ENCODE data around the gene IL11RA. TPM values are rescaled to one million over a fixed set of nuclear protein-coding genes. Genes with fewer than 3 reads are reported as not detected.

IL11RA gene
- total and polyA plus RNA-seq, 8 donors, result 13.8 to 121 (median 98.1) TPM

DNA sequence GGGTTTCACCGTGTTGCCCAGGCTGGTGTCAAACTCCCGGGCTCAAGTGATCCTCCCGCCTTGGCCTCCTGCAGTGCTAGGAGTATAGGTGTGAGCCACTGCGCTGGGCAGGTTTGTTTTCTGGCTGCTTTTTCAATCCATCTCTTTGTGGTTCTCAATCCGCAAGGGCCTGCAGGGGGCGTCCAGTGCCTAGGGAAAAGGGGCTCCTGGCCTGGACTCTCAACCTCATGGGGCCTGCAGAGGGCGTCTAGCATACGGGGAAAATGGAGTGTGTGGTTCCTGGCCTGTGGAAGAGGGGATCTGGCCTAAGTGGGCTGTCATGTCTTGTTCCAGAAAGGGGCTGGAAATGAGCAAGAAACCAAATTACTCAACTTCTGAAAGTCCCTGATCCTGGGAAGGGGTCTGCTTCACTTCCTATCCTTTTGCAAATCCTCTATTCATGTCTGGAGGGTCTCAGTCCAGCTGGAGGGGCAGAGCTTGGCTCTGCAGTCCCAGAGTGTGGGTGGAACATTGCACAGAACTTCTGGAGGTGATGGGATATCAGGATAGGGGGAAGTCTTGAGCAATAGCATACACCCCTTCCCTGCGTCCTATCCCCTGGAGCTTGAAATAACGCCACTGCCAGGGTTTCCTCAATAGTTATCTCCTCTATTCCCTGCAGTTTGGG lies 23.2 kb downstream of the IL11RA start:
- peak; percentile 86 for ATAC-seq

DNA sequence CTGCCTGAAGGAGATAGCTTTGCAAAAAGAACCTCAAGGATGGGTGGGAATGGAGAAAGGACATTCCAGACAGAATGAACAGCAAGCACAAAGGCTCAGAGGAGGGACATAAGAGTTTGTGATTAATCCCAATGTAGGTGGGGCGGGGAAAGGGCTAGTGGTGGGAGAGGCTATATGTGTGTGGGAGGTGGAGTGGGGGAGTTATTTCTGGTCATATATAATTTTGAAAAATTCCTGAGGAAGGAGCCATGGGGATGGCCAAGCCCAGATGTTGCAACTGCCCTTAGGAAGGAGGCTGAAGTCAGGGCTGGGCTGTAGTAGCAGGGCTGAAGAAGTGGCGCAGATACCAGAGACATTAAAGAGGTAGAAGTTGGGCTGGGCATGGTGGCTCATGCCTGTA lies 23.9 kb downstream of the IL11RA start:
- Histone ChIP-seq H3K4me3 (no peak overlapping the region), H3K9me3 (no peaks in the 10 kb centered on the region), H3K27me3 (no peaks in the 10 kb centered on the region), H3K4me1 (no peaks in the 10 kb centered on the region), H3K36me3 (no peaks in the 10 kb centered on the region), H3K27ac (no peak overlapping the region)
- intact Hi-C loops (cut with DNase I), result no loop called here
- ATAC-seq (peak; percentile 36), DNase-seq (no peak)
- TF ChIP-seq, protein P1, sequence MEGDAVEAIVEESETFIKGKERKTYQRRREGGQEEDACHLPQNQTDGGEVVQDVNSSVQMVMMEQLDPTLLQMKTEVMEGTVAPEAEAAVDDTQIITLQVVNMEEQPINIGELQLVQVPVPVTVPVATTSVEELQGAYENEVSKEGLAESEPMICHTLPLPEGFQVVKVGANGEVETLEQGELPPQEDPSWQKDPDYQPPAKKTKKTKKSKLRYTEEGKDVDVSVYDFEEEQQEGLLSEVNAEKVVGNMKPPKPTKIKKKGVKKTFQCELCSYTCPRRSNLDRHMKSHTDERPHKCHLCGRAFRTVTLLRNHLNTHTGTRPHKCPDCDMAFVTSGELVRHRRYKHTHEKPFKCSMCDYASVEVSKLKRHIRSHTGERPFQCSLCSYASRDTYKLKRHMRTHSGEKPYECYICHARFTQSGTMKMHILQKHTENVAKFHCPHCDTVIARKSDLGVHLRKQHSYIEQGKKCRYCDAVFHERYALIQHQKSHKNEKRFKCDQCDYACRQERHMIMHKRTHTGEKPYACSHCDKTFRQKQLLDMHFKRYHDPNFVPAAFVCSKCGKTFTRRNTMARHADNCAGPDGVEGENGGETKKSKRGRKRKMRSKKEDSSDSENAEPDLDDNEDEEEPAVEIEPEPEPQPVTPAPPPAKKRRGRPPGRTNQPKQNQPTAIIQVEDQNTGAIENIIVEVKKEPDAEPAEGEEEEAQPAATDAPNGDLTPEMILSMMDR (IDR thresholded peaks at IDR 0.05), result no peak

More for the DNA sequence above, 23.2 kb downstream of the IL11RA start:
- Histone ChIP-seq H3K27me3 (no peaks in the 10 kb centered on the region), H3K4me1 (no peaks in the 10 kb centered on the region), H3K4me3 (no peak overlapping the region), H3K27ac (no peak overlapping the region), H3K9me3 (no peaks in the 10 kb centered on the region), H3K36me3 (no peaks in the 10 kb centered on the region)
- DNase-seq, result peak in 2 of 4 donors; percentile 61 to 62
- TF ChIP-seq, protein P1 (IDR thresholded peaks at IDR 0.05), result peak; percentile 27 to 44
- intact Hi-C loops (cut with DNase I), result no loop called here

DNA sequence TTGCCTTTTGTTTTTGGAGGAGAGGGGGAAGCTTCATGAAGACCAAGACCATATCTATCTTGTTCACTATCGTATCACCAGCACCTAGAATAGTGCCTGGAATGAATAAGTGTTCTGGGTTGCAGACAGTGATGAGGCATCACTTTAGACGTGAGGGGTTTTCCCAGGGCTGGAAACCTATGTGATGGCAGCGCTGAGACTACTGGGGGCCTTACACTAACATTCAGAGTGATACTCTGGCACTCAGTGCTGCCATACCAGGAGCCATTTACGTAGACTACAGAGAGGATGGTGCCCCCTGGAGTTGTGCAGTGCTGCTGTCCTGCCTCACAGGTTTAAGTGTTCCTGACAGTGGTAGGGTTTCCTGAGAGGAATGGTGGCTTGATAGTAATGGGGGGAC lies 32.2 kb downstream of the IL11RA start:
- intact Hi-C loops (cut with DNase I), result no loop called here
- H3K9me3 ChIP-seq, result no peaks in the 10 kb centered on the region
- TF ChIP-seq, protein P1 (IDR thresholded peaks at IDR 0.05), result no peak
- peaks cover 0 to 4% of the 10 kb centered on the region in 2 donors for H3K36me3 ChIP-seq
- H3K4me3 ChIP-seq, result no peak overlapping the region
- H3K27me3 ChIP-seq, result no peaks in the 10 kb centered on the region
- ATAC-seq, result no peak
- H3K4me1 ChIP-seq, result peaks cover 0 to 8% of the 10 kb centered on the region in 2 donors
- H3K27ac ChIP-seq, result no peak overlapping the region
- DNase-seq, result no peak

DNA sequence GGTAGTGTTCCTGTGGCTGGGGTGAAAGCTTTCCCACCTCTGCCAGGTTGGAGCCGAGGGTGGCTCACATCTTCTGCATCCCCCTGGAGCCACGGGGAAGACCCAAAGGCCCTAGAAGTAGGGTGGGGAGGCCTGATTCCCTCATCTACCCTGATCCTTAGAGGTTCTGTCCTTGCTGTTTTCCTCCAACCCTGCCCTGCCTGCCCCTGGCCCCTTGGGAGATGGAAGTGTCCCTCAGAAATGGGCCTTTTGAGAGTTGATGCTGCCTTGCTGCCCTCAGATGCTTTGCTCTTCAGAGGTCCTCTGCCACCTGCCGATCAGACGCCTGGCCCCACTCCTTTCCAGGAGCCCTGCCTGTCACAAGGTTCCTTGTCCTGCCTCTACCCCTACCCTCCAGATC lies 32.8 kb downstream of the IL11RA start:
- H3K4me3 ChIP-seq, result no peak overlapping the region
- TF ChIP-seq, protein P1 (IDR thresholded peaks at IDR 0.05), result no peak
- H3K27ac ChIP-seq, result no peak overlapping the region
- no peak for ATAC-seq
- intact Hi-C loops (cut with DNase I), result no loop called here
- peaks cover 0 to 8% of the 10 kb centered on the region in 2 donors for H3K4me1 ChIP-seq
- no peaks in the 10 kb centered on the region for H3K27me3 ChIP-seq
- no peak for DNase-seq
- peaks cover 0 to 4% of the 10 kb centered on the region in 2 donors for H3K36me3 ChIP-seq
- H3K9me3 ChIP-seq, result no peaks in the 10 kb centered on the region

DNA sequence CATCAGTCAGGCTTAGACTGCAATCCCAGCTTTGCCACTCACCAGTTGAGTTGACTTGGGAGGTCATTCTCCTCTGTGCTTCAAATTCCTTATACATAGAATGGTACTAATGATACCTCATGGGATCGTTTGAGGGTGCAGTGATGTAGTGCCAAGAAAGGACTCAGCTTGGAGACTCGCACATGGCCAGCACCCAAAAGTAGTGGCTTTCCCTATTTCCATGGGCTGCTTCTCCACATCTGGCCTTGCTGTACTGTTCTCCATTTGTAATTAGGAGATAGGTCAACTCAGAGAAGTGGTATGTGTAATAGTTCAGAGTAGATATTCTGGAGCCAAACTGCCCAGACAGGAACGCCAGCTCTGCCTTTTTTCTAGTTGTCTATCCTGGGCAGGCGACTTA lies 33.6 kb downstream of the IL11RA start:
- H3K9me3 ChIP-seq, result no peaks in the 10 kb centered on the region
- H3K4me3 ChIP-seq, result no peak overlapping the region
- H3K36me3 ChIP-seq, result peaks cover 0 to 4% of the 10 kb centered on the region in 2 donors
- DNase-seq (no peak), ATAC-seq (no peak)
- TF ChIP-seq, protein P1 (IDR thresholded peaks at IDR 0.05), result no peak
- H3K27ac ChIP-seq, result no peak overlapping the region
- no peaks in the 10 kb centered on the region for H3K27me3 ChIP-seq
- intact Hi-C loops (cut with DNase I), result no loop called here
- H3K4me1 ChIP-seq, result peaks cover 0 to 8% of the 10 kb centered on the region in 2 donors
